Esophagus squamous epithelium (tissue), 5 donors: ENCODE data around the gene DOCK8. TPM values are rescaled to one million over a fixed set of nuclear protein-coding genes. Genes with fewer than 3 reads are reported as not detected.

Source experiments
- DNase-seq: peaks from one replicate; lab custom pipeline; 2025; lab: John Stamatoyannopoulos, UW
- H3K27ac ChIP-seq, 4 donors: fragments of 200-600 bp; sonication (generic); one replicate each; pipeline ENCODE4 v1.5.1; 2016 to 2019; ENCODE audit warnings: mild to moderate bottlenecking in 1 of 4
- H3K27me3 ChIP-seq, 4 donors: fragments of 200-600 bp; sonication (generic); 1 replicate in 3 of 4; 2 replicates in 1 of 4; pipeline versions ENCODE4 v1.5.1 to v1.6.0; 2017 to 2021; ENCODE audit warnings: antibody characterized with exemption in 1 of 4
- H3K36me3 ChIP-seq, 3 donors: fragments of 200-600 bp; sonication (generic); one replicate each; pipeline ENCODE4 v1.5.1; 2016 to 2019
- H3K4me1 ChIP-seq, 3 donors: fragments of 200-600 bp; sonication (generic); one replicate each; pipeline ENCODE4 v1.5.1; 2017 to 2019
- H3K4me3 ChIP-seq, 4 donors: fragments of 200-600 bp; sonication (generic); 1 replicate in 3 of 4; 2 replicates in 1 of 4; pipeline ENCODE4 v1.5.1; 2016 to 2019; ENCODE audit warnings: mild to moderate bottlenecking in 2 of 4, moderate library complexity in 1 of 4
- H3K9me3 ChIP-seq, 3 donors: fragments of 200-600 bp; sonication (generic); one replicate each; pipeline ENCODE4 v1.5.1; 2016 to 2019
- POLR2A ChIP-seq, 4 donors: fragments of 450-650 bp; IDR thresholded peaks; one replicate each; pipeline ENCODE4 v1.6.1; 2017; ENCODE audit warnings: antibody characterized with exemption in 4 of 4, mild to moderate bottlenecking in 4 of 4, moderate library complexity in 3 of 4
- WGBS, 2 donors: methylation state at CpG; one replicate each; pipeline ENCODE4 v1.1.5; 2018; 5-methylcytosine and 5-hydroxymethylcytosine counted together
- intact Hi-C: fragments of 100-400 bp; cut with DNase I; formaldehyde crosslinking; loops from one replicate; pipeline ENCODE4 v1.15.0; 2022
- total RNA-seq, 4 donors: library from RNA; depleted of rRNA; stranded (reverse); fragments of >200 nt; gene quantifications; one replicate each; pipeline ENCODE4 v1.1.0, GENCODE V29; 2016
- TF ChIP-seq, protein P1 (sequence below), 6 experiments: fragments of 450-650 bp in 4 of 6; fragments of 200-600 bp in 2 of 6; sonication (generic) in 2 of 6; IDR thresholded peaks; one replicate each; pipeline ENCODE4 v1.5.1; 2016 to 2019; ENCODE audit warnings: antibody characterized with exemption in 6 of 6, mild to moderate bottlenecking in 4 of 6, moderate library complexity in 4 of 6
- donor health status: DM: yes; HTN: yes; CAD: no.

DOCK8 gene
- total RNA-seq, 4 donors from 2014 or later: 6.9 to 21.6 (median 15.2) TPM

DNA sequence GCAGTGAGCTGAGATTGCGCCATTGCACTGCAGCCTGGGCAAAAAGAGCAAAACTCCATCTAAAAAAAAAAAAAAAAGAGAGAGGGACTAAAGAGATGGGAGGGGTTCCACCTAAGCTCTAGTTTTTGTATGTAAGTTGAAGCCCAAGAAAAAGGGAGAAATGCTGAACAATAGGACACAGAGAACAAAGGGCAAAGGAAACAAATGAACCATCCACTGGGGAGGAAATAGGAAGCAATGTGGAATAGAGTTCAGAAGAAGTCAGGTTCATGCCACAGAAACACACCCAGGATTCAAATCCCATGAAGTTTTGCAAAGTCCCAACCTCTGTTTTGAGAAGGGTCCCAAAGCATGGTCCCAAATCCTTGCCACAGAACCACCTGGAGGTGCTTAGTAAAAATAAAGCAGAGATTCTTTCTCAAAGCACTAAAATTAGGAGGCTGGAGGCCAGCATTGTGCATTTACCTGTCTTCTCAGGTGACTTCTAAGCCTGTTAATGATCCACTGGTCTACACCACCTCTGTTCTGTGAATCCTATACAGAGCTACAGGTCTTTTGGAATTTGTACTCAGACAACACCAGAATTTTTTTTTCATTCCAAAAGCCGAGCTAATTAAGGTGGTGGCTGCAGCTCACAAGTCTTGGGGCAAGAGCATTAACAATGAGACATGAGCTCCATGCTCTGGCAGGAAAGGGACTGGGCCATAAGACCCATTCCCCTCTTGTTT lies 177.6 kb downstream of the DOCK8 start:
- no peak for DNase-seq
- intact Hi-C loops: no loop called here
- Histone ChIP-seq H3K4me1 (no peaks in the 10 kb centered on the region), H3K9me3 (no peaks in the 10 kb centered on the region), H3K36me3 (peaks cover 0 to 63% (median 0%) of the 10 kb centered on the region in 3 donors), H3K27ac (no peak overlapping the region), H3K27me3 (no peaks in the 10 kb centered on the region), H3K4me3 (no peak overlapping the region)
- 89 to 100% methylated on average over 1 to 2 of the region's 2 CpGs for WGBS, 2 donors
- no peak for TF ChIP-seq POLR2A (IDR thresholded peaks at IDR 0.05)
- TF ChIP-seq, protein P1, sequence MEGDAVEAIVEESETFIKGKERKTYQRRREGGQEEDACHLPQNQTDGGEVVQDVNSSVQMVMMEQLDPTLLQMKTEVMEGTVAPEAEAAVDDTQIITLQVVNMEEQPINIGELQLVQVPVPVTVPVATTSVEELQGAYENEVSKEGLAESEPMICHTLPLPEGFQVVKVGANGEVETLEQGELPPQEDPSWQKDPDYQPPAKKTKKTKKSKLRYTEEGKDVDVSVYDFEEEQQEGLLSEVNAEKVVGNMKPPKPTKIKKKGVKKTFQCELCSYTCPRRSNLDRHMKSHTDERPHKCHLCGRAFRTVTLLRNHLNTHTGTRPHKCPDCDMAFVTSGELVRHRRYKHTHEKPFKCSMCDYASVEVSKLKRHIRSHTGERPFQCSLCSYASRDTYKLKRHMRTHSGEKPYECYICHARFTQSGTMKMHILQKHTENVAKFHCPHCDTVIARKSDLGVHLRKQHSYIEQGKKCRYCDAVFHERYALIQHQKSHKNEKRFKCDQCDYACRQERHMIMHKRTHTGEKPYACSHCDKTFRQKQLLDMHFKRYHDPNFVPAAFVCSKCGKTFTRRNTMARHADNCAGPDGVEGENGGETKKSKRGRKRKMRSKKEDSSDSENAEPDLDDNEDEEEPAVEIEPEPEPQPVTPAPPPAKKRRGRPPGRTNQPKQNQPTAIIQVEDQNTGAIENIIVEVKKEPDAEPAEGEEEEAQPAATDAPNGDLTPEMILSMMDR (IDR thresholded peaks at IDR 0.05): no peak

DNA sequence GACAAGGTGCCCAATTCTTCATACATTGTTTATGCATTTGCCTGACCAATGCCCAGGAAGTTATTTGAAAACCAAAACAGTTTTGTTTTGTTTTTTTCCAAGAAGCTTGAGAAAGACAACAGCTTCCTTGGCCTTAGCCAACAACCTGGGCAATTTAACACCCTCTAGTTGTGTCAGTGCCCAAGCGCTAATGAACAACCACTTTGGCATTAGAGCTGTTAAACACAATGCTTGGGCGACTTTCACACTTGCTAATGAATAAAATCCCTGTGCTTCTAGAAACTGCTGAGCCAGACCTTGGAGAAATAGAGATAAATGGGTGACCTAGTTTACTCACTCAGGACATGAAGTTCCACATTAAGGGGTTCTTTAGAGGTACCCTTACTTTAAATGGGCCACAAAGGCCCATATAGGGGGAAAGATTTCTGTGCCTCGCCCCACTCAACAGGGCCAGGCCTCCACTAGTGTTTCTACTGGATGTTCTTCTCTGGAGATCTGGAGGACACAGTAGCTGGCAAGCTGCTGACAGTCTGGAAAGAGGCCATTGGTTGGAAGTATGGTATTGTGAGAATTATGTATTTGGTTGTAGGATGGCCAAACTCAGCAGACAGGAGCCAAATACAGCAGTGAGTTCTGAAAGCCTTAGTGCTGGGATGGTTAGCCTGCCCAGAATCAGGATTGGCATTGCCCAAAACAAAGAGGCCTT lies 179.8 kb downstream of the DOCK8 start:
- no peak for DNase-seq
- intact Hi-C loops: no loop called here
- H3K36me3 ChIP-seq: peaks cover 0 to 60% (median 0%) of the 10 kb centered on the region in 3 donors
- 85 to 86% methylated on average over 3 of the region's 3 CpGs for WGBS, 2 donors
- no peaks in the 10 kb centered on the region for H3K27me3 ChIP-seq
- no peak for TF ChIP-seq POLR2A (IDR thresholded peaks at IDR 0.05)
- TF ChIP-seq, protein P1 (IDR thresholded peaks at IDR 0.05): no peak
- no peaks in the 10 kb centered on the region for H3K9me3 ChIP-seq
- H3K4me3 ChIP-seq: no peak overlapping the region
- no peaks in the 10 kb centered on the region for H3K4me1 ChIP-seq
- H3K27ac ChIP-seq: no peak overlapping the region

DNA sequence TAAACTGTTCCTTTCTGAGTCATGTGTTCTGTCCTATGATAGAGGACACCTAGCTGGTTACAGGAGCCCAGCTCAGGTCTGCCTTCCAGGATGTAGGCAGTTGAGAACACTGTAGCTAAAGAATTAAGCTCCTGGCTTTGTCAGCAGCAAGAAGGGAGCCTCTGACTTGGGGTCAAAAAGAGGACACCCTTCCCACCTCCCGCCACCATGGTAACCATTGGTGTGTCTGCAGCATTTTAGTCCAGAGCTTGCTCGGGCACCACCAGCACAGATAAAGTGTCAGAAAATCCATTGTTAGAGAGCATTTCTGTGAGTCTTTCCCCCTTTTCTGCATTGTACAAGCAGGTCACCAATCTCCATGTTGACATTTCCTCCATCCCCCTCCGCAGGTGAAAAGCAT lies 181.7 kb downstream of the DOCK8 start:
- TF ChIP-seq, protein P1 (IDR thresholded peaks at IDR 0.05): no peak
- TF ChIP-seq POLR2A (IDR thresholded peaks at IDR 0.05): no peak
- no peak for DNase-seq
- H3K27me3 ChIP-seq: no peaks in the 10 kb centered on the region
- H3K36me3 ChIP-seq: peaks cover 0 to 52% (median 0%) of the 10 kb centered on the region in 3 donors
- H3K4me3 ChIP-seq: no peak overlapping the region
- H3K9me3 ChIP-seq: no peaks in the 10 kb centered on the region
- H3K27ac ChIP-seq: no peak overlapping the region
- 81 to 93% methylated on average over 3 of the region's 3 CpGs for WGBS, 2 donors
- no peaks in the 10 kb centered on the region for H3K4me1 ChIP-seq
- intact Hi-C loops: no loop called here

DNA sequence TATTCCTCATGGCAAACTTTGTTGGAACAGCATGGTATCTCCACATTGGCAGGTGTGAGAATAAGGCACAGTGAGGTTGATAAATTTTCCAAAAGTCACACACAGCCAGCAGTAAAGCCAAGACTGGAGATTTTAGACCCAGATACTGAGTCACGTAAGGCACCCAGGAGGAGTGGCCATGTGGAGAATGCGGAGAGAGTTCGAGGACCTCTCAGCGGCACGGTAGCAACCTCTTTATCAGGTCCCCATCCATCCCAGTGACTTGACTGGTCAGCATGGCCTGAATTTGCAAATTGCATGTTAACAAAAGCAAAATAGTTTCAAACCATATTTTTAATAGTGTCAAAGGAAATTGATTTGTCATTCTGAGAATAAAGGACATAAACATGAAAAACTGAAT lies 183.4 kb downstream of the DOCK8 start:
- H3K4me3 ChIP-seq: no peak overlapping the region
- DNase-seq: no peak
- H3K27me3 ChIP-seq: no peaks in the 10 kb centered on the region
- H3K36me3 ChIP-seq: peaks cover 0 to 68% (median 0%) of the 10 kb centered on the region in 3 donors
- H3K9me3 ChIP-seq: no peaks in the 10 kb centered on the region
- H3K27ac ChIP-seq: no peak overlapping the region
- TF ChIP-seq, protein P1 (IDR thresholded peaks at IDR 0.05): no peak
- no peak for TF ChIP-seq POLR2A (IDR thresholded peaks at IDR 0.05)
- intact Hi-C loops: no loop called here
- no peaks in the 10 kb centered on the region for H3K4me1 ChIP-seq
- WGBS, 2 donors: 84 to 87% methylated on average over 5 of the region's 5 CpGs

DNA sequence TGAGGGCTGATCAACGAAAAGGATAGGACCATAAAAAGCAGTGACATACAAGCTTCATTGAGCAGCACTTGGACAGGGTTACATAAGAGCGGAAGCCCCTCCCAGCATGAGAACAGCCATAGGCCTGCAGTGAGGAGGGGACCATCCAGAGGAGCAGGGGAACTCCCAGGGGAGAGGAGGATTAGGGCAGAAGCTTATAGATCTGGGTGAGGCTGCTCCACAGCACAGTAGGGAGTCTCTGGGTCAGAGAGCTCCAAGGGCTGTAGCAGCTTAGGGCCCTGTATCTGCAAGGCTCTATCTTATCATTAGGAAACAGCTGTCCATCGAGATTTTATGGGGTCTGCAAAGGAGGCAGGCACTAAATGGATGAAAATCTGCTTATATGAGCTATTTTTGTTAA lies 186.6 kb downstream of the DOCK8 start:
- Histone ChIP-seq H3K4me3 (no peak overlapping the region), H3K4me1 (no peaks in the 10 kb centered on the region), H3K27me3 (no peaks in the 10 kb centered on the region), H3K9me3 (no peaks in the 10 kb centered on the region), H3K36me3 (peaks cover 0 to 75% (median 0%) of the 10 kb centered on the region in 3 donors), H3K27ac (no peak overlapping the region)
- 88 to 90% methylated on average over 2 to 3 of the region's 3 CpGs for WGBS, 2 donors
- intact Hi-C loops: no loop called here
- no peak for TF ChIP-seq POLR2A (IDR thresholded peaks at IDR 0.05)
- TF ChIP-seq, protein P1 (IDR thresholded peaks at IDR 0.05): no peak
- DNase-seq: no peak
